Measurements from ENCODE around the gene KCNJ9.

DNA sequence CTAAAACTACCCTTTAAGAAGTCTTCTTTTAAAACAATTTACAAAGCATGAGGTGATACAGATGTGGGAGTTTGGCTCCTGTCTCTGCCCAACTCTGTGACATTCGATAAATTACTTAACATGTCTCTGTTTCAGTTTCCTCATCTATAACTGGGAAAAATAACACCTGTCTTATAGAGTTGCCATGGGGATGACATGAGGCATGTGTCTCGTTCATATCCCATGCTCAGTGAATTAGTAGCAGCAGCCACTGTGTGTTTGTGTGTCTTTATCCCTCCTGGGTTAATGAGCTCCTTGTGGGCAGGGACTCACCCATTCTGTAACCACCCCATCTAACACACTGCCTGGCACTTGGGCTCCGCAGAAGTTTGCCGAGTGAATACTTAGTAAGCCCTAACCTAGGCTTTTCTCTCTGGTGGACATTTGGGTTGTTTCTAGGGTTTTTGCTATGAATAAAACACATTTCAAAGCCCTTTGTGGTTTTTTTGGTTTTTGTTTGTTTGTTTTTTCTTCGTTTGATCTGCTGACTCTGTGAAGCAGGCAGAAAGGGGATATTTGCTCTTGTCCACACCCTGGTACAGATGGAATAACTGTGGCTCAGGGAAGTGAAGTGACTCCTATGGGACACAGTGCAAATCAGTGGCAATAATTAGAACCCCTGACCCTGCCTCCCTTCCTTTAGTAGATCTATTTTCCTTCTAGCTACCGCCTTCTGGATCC lies 797 bp upstream of the KCNJ9 start:
- TF ChIP-seq, protein P1, sequence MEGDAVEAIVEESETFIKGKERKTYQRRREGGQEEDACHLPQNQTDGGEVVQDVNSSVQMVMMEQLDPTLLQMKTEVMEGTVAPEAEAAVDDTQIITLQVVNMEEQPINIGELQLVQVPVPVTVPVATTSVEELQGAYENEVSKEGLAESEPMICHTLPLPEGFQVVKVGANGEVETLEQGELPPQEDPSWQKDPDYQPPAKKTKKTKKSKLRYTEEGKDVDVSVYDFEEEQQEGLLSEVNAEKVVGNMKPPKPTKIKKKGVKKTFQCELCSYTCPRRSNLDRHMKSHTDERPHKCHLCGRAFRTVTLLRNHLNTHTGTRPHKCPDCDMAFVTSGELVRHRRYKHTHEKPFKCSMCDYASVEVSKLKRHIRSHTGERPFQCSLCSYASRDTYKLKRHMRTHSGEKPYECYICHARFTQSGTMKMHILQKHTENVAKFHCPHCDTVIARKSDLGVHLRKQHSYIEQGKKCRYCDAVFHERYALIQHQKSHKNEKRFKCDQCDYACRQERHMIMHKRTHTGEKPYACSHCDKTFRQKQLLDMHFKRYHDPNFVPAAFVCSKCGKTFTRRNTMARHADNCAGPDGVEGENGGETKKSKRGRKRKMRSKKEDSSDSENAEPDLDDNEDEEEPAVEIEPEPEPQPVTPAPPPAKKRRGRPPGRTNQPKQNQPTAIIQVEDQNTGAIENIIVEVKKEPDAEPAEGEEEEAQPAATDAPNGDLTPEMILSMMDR (IDR thresholded peaks at IDR 0.05; ENCODE audit: low read depth, low read length, poor library complexity, severe bottlenecking): no peak
- no peak for TF ChIP-seq EZH2phosphoT487 (IDR thresholded peaks at IDR 0.05; ENCODE audit: borderline replicate concordance, low read length)
